Progenitor cell of endocrine pancreas (in vitro differentiated cells): ENCODE results near the gene PLB1. TPM values are rescaled to one million over a fixed set of nuclear protein-coding genes. Genes with fewer than 3 reads are reported as not detected.

Experiments used
- DNase-seq: peaks from one replicate; pipeline ENCODE4 v3.0.0; 2021; ENCODE audit warnings: low spot score; ENCODE audit not compliant: unreplicated experiment
- H3K27ac Mint-ChIP-seq: 2 replicates; pipeline ENCODE4 v1.8.0; 2021; ENCODE audit warnings: mild to moderate bottlenecking, moderate library complexity, mixed read lengths
- H3K27me3 Mint-ChIP-seq: 2 replicates; pipeline ENCODE4 v1.8.0; 2021; ENCODE audit warnings: mixed read lengths
- H3K36me3 Mint-ChIP-seq: 2 replicates; pipeline ENCODE4 v1.8.0; 2022; ENCODE audit warnings: mixed read lengths; ENCODE audit not compliant: insufficient read depth
- H3K4me1 Mint-ChIP-seq: 2 replicates; pipeline ENCODE4 v1.8.0; 2021; ENCODE audit warnings: low read depth, mixed read lengths
- H3K4me3 Mint-ChIP-seq: 2 replicates; pipeline ENCODE4 v1.8.0; 2021; ENCODE audit warnings: low read depth, mild to moderate bottlenecking, moderate library complexity, mixed read lengths
- H3K9me3 Mint-ChIP-seq: 2 replicates; pipeline ENCODE4 v1.8.0; 2021; ENCODE audit warnings: low read depth, mixed read lengths
- CTCF ChIP-seq: fragments of 200-600 bp; sonication (generic); IDR thresholded peaks from one replicate; pipeline ENCODE4 v1.5.0; 2021; ENCODE audit warnings: antibody characterized with exemption, mild to moderate bottlenecking; ENCODE audit not compliant: unreplicated experiment
- total RNA-seq: library from RNA; stranded (reverse); gene quantifications from 2 replicates; pipeline ENCODE4 v1.2.1, GENCODE V29; 2021

Gene PLB1
- total RNA-seq, 1 donor from 2014 or later = 0.65 TPM

GRCh38 chr2:28521663-28522062 lies 25.8 kb downstream of the PLB1 start:
- Mint-ChIP-seq H3K4me3 (no peak overlapping the region), H3K27ac (no peak overlapping the region), H3K9me3 (no peaks in the 10 kb centered on the region), H3K4me1 (peaks cover 27% of the 10 kb centered on the region), H3K36me3 (no peaks in the 10 kb centered on the region), H3K27me3 (peaks cover 48% of the 10 kb centered on the region)
- no peak for DNase-seq
- no peak for TF ChIP-seq CTCF

GRCh38 chr2:28522481-28522880 lies 26.6 kb downstream of the PLB1 start:
- no peak overlapping the region for H3K27ac Mint-ChIP-seq
- H3K27me3 Mint-ChIP-seq = peaks cover 51% of the 10 kb centered on the region
- no peak for DNase-seq
- no peaks in the 10 kb centered on the region for H3K36me3 Mint-ChIP-seq
- H3K9me3 Mint-ChIP-seq = no peaks in the 10 kb centered on the region
- H3K4me1 Mint-ChIP-seq = peaks cover 27% of the 10 kb centered on the region
- TF ChIP-seq CTCF = no peak
- H3K4me3 Mint-ChIP-seq = no peak overlapping the region

GRCh38 chr2:28523902-28524301 lies 28.0 kb downstream of the PLB1 start:
- Mint-ChIP-seq H3K9me3 (no peaks in the 10 kb centered on the region), H3K4me1 (peaks cover 27% of the 10 kb centered on the region), H3K4me3 (no peak overlapping the region), H3K27ac (no peak overlapping the region), H3K36me3 (no peaks in the 10 kb centered on the region), H3K27me3 (peaks cover 47% of the 10 kb centered on the region)
- TF ChIP-seq CTCF = no peak
- DNase-seq = no peak

GRCh38 chr2:28525481-28525880 lies 29.6 kb downstream of the PLB1 start:
- Mint-ChIP-seq H3K27me3 (peaks cover 42% of the 10 kb centered on the region), H3K4me3 (no peak overlapping the region), H3K9me3 (no peaks in the 10 kb centered on the region)

GRCh38 chr2:28526527-28527132 lies 30.8 kb downstream of the PLB1 start:
- Mint-ChIP-seq H3K9me3 (no peaks in the 10 kb centered on the region), H3K27ac (no peak overlapping the region), H3K4me1 (peaks cover 24% of the 10 kb centered on the region), H3K36me3 (no peaks in the 10 kb centered on the region), H3K4me3 (no peak overlapping the region), H3K27me3 (peaks cover 34% of the 10 kb centered on the region)
- TF ChIP-seq CTCF = no peak
- DNase-seq = no peak

More at GRCh38 chr2:28525481-28525880, 29.6 kb downstream of the PLB1 start:
- Mint-ChIP-seq H3K27ac (no peak overlapping the region), H3K36me3 (no peaks in the 10 kb centered on the region), H3K4me1 (peaks cover 27% of the 10 kb centered on the region)
- DNase-seq = no peak
- no peak for TF ChIP-seq CTCF
